SK-N-SH treated with all-trans-retinoic acid at 6 μM for 48 hours (cell line): Measurements from ENCODE around the gene PARD3B.

Experiments used
- ARNTL ChIP-seq: fragments of 450-650 bp; formaldehyde crosslinking; IDR thresholded peaks from 2 replicates; pipeline ENCODE4 v1.5.0; 2020; ENCODE audit warnings: low read depth, mild to moderate bottlenecking, moderate library complexity, borderline replicate concordance
- GLIS3 ChIP-seq: fragments of 250-450 bp; sonication (Bioruptor Pico); IDR thresholded peaks from 2 replicates; pipeline ENCODE4 v1.5.0; 2020; ENCODE audit warnings: mild to moderate bottlenecking, moderate library complexity
- POU6F1 ChIP-seq: fragments of 250-450 bp; sonication (Bioruptor Pico); IDR thresholded peaks from 2 replicates; pipeline ENCODE4 v1.8.0; 2021; ENCODE audit warnings: low read depth, mild to moderate bottlenecking, moderate library complexity, borderline replicate concordance
- SNAI2 ChIP-seq: fragments of 250-450 bp; sonication (Bioruptor Pico); IDR thresholded peaks from 2 replicates; pipeline ENCODE4 v1.5.0; 2020; ENCODE audit warnings: mild to moderate bottlenecking, moderate library complexity
- TCF4 ChIP-seq: fragments of 250-450 bp; sonication (Bioruptor Pico); IDR thresholded peaks from 2 replicates; pipeline ENCODE4 v1.8.0; 2021; ENCODE audit warnings: mild to moderate bottlenecking, moderate library complexity, borderline replicate concordance
- ZFP3 ChIP-seq: fragments of 250-450 bp; sonication (Bioruptor Pico); IDR thresholded peaks from 2 replicates; pipeline ENCODE4 v1.5.0; 2020; ENCODE audit warnings: mild to moderate bottlenecking, moderate library complexity
- ZFP30 ChIP-seq: fragments of 450-650 bp; formaldehyde crosslinking; IDR thresholded peaks from 2 replicates; pipeline ENCODE4 v1.5.0; 2022; ENCODE audit warnings: mild to moderate bottlenecking, moderate library complexity
- ZNF70 ChIP-seq: fragments of 450-650 bp; formaldehyde crosslinking; IDR thresholded peaks from 2 replicates; pipeline ENCODE4 v1.5.0; 2020; ENCODE audit warnings: mild to moderate bottlenecking, moderate library complexity
- ZNF8 ChIP-seq: fragments of 450-650 bp; formaldehyde crosslinking; IDR thresholded peaks from 2 replicates; pipeline ENCODE4 v1.5.0; 2020; ENCODE audit warnings: mild to moderate bottlenecking, moderate library complexity
- TF ChIP-seq, protein P1 (sequence below): fragments of 250-450 bp; sonication (Bioruptor Pico); IDR thresholded peaks from 2 replicates; pipeline ENCODE4 v1.5.0; 2020; ENCODE audit warnings: mild to moderate bottlenecking, moderate library complexity
- TF ChIP-seq, protein P2 (sequence below): fragments of 250-450 bp; sonication (Bioruptor Pico); IDR thresholded peaks from 2 replicates; pipeline ENCODE4 v1.5.1; 2020; ENCODE audit warnings: low read depth, mild to moderate bottlenecking, moderate library complexity

GRCh38 chr2:205607146-205607545 lies 1061.9 kb downstream of the PARD3B start:
- TF ChIP-seq SNAI2 (CRISPR knock-in tag) (no peak), ZFP30 (CRISPR knock-in tag) (no peak), ARNTL (CRISPR knock-in tag) (no peak), ZFP3 (no peak), POU6F1 (CRISPR knock-in tag) (no peak), ZNF8 (CRISPR knock-in tag) (no peak), GLIS3 (CRISPR knock-in tag) (no peak), TCF4 (CRISPR knock-in tag) (no peak), ZNF70 (CRISPR knock-in tag) (no peak)
- TF ChIP-seq, protein P1, sequence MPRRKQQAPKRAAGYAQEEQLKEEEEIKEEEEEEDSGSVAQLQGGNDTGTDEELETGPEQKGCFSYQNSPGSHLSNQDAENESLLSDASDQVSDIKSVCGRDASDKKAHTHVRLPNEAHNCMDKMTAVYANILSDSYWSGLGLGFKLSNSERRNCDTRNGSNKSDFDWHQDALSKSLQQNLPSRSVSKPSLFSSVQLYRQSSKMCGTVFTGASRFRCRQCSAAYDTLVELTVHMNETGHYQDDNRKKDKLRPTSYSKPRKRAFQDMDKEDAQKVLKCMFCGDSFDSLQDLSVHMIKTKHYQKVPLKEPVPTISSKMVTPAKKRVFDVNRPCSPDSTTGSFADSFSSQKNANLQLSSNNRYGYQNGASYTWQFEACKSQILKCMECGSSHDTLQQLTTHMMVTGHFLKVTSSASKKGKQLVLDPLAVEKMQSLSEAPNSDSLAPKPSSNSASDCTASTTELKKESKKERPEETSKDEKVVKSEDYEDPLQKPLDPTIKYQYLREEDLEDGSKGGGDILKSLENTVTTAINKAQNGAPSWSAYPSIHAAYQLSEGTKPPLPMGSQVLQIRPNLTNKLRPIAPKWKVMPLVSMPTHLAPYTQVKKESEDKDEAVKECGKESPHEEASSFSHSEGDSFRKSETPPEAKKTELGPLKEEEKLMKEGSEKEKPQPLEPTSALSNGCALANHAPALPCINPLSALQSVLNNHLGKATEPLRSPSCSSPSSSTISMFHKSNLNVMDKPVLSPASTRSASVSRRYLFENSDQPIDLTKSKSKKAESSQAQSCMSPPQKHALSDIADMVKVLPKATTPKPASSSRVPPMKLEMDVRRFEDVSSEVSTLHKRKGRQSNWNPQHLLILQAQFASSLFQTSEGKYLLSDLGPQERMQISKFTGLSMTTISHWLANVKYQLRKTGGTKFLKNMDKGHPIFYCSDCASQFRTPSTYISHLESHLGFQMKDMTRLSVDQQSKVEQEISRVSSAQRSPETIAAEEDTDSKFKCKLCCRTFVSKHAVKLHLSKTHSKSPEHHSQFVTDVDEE (CRISPR knock-in tag), result no peak
- TF ChIP-seq, protein P2, sequence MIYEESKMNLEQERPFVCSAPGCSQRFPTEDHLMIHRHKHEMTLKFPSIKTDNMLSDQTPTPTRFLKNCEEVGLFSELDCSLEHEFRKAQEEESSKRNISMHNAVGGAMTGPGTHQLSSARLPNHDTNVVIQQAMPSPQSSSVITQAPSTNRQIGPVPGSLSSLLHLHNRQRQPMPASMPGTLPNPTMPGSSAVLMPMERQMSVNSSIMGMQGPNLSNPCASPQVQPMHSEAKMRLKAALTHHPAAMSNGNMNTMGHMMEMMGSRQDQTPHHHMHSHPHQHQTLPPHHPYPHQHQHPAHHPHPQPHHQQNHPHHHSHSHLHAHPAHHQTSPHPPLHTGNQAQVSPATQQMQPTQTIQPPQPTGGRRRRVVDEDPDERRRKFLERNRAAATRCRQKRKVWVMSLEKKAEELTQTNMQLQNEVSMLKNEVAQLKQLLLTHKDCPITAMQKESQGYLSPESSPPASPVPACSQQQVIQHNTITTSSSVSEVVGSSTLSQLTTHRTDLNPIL (CRISPR knock-in tag), result no peak
